ENCODE measurements around the gene PCDHGA4.

Gene PCDHGA4

GRCh38 chr5:141371572-141372475 is 17.0 kb downstream of the PCDHGA4 start:
- no peaks in the 10 kb centered on the region for H3K4me1 ChIP-seq (ENCODE audit: insufficient read depth, low read length)
- H3K9me3 ChIP-seq (ENCODE audit: insufficient read depth, low read length, severe bottlenecking), result no peaks in the 10 kb centered on the region
- H2AFZ ChIP-seq (ENCODE audit: low read depth, low read length), result no peak overlapping the region
- TF ChIP-seq CTCF (IDR thresholded peaks at IDR 0.05; ENCODE audit: borderline replicate concordance, extremely low read depth, low read length, poor library complexity, severe bottlenecking), result no peak
- TF ChIP-seq EZH2 (IDR thresholded peaks at IDR 0.05; ENCODE audit: borderline replicate concordance, low read depth, low read length, severe bottlenecking), result no peak
- peaks cover 4% of the 10 kb centered on the region for H3K27me3 ChIP-seq (ENCODE audit: insufficient read depth, low read length, poor library complexity)
- no peak for DNase-seq
- no peaks in the 10 kb centered on the region for H4K20me1 ChIP-seq (ENCODE audit: insufficient read depth, low read length)
- no peak overlapping the region for H3K4me2 ChIP-seq (ENCODE audit: insufficient read depth, low read length)
- no peaks in the 10 kb centered on the region for H3K79me2 ChIP-seq (ENCODE audit: insufficient read depth, low read length)
- no peak overlapping the region for H3K9ac ChIP-seq (ENCODE audit: low read depth, low read length)
- no peaks in the 10 kb centered on the region for H3K36me3 ChIP-seq (ENCODE audit: insufficient read depth, low read length)
- no peak for ATAC-seq (ENCODE audit: insufficient read depth, low read depth)
- no peak overlapping the region for H3K27ac ChIP-seq (ENCODE audit: low read length)
- no peak overlapping the region for H3K4me3 ChIP-seq (ENCODE audit: low read depth in 1 of 2, low read length in 2 of 2)

- Histone ChIP-seq H3K9ac (ENCODE audit: low read depth, low read length) (no peak within 1 kb of the TSS), H2AFZ (ENCODE audit: low read depth, low read length) (no peak within 1 kb of the TSS), H3K9me3 (ENCODE audit: insufficient read depth, low read length, severe bottlenecking) (no peaks in the 10 kb centered on the region), H3K4me1 (ENCODE audit: insufficient read depth, low read length) (no peaks in the 10 kb centered on the region), H3K27ac (ENCODE audit: low read length) (no peak within 1 kb of the TSS), H3K36me3 (ENCODE audit: insufficient read depth, low read length) (no peaks in the 10 kb centered on the region), H3K79me2 (ENCODE audit: insufficient read depth, low read length) (no peaks in the 10 kb centered on the region), H3K27me3 (ENCODE audit: insufficient read depth, low read length, poor library complexity) (peaks cover 4% of the 10 kb centered on the region), H3K4me2 (ENCODE audit: insufficient read depth, low read length) (no peak within 1 kb of the TSS), H4K20me1 (ENCODE audit: insufficient read depth, low read length) (no peaks in the 10 kb centered on the region), H3K4me3 (ENCODE audit: low read depth in 1 of 2, low read length in 2 of 2) (no peak within 1 kb of the TSS)
- TF ChIP-seq CTCF (IDR thresholded peaks at IDR 0.05; ENCODE audit: borderline replicate concordance, extremely low read depth, low read length, poor library complexity, severe bottlenecking) (no peak), EZH2 (IDR thresholded peaks at IDR 0.05; ENCODE audit: borderline replicate concordance, low read depth, low read length, severe bottlenecking) (no peak)
- DNase-seq (no peak), ATAC-seq (ENCODE audit: insufficient read depth, low read depth) (no peak)
Measured at GRCh38 chr5:141373673-141374317, 19.0 kb downstream of the PCDHGA4 start, which contains the start of gene PCDHGA6. Gene PCDHGA6 (plus strand): TSS chr5:141373891. CDS start chr5:141374084, 193 bp downstream.

GRCh38 chr5:141374627-141375026 is 19.8 kb downstream of the PCDHGA4 start:
- no peaks in the 10 kb centered on the region for H3K9me3 ChIP-seq (ENCODE audit: insufficient read depth, low read length, severe bottlenecking)
- no peak overlapping the region for H3K4me3 ChIP-seq (ENCODE audit: low read depth in 1 of 2, low read length in 2 of 2)
- DNase-seq, result no peak
- ATAC-seq (ENCODE audit: insufficient read depth, low read depth), result no peak
- peaks cover 4% of the 10 kb centered on the region for H3K27me3 ChIP-seq (ENCODE audit: insufficient read depth, low read length, poor library complexity)
- no peaks in the 10 kb centered on the region for H3K79me2 ChIP-seq (ENCODE audit: insufficient read depth, low read length)
- H3K9ac ChIP-seq (ENCODE audit: low read depth, low read length), result no peak overlapping the region
- H3K36me3 ChIP-seq (ENCODE audit: insufficient read depth, low read length), result no peaks in the 10 kb centered on the region
- H3K4me1 ChIP-seq (ENCODE audit: insufficient read depth, low read length), result no peaks in the 10 kb centered on the region
- H3K4me2 ChIP-seq (ENCODE audit: insufficient read depth, low read length), result no peak overlapping the region
- TF ChIP-seq EZH2 (IDR thresholded peaks at IDR 0.05; ENCODE audit: borderline replicate concordance, low read depth, low read length, severe bottlenecking) (no peak), CTCF (IDR thresholded peaks at IDR 0.05; ENCODE audit: borderline replicate concordance, extremely low read depth, low read length, poor library complexity, severe bottlenecking) (no peak)
- H4K20me1 ChIP-seq (ENCODE audit: insufficient read depth, low read length), result no peaks in the 10 kb centered on the region
- no peak overlapping the region for H2AFZ ChIP-seq (ENCODE audit: low read depth, low read length)
- H3K27ac ChIP-seq (ENCODE audit: low read length), result no peak overlapping the region

Measured in DND-41 (cell line).